Endothelial cell of umbilical vein (primary cell): Measurements from ENCODE around the gene GRID1. TPM values are rescaled to one million over a fixed set of nuclear protein-coding genes. Genes with fewer than 3 reads are reported as not detected.

Experiments
- BruUV-seq: library from RNA; stranded (reverse); fragments of 400-500 nt; replicated peaks from 2 replicates; lab custom pipeline; 2021; lab: Mats Ljungman, UMichigan
- CTCF ChIA-PET: fragments of 300-600, 350-600 bp; sonication (Branson Sonifier 250); formaldehyde crosslinking; loops from one replicate; lab custom pipeline; 2021; ENCODE audit warnings: antibody characterized with exemption, inconsistent platforms; lab: Charles Lee
- POLR2A ChIA-PET: fragments of 300-600, 350-600 bp; sonication (Branson Sonifier 250); formaldehyde crosslinking; loops from one replicate; lab custom pipeline; 2021; ENCODE audit warnings: antibody characterized with exemption, inconsistent platforms; lab: Charles Lee
- DNase-seq: peaks from one replicate; pipeline ENCODE4 v3.0.0-alpha.2; 2011; ENCODE audit warnings: low read depth, low spot score
- FAIRE-seq: peaks from 2 replicates; lab custom pipeline; 2011; peaks lifted over from hg19 to GRCh38; lab: Jason Lieb, UNC
- H2AFZ ChIP-seq: 2 replicates; pipeline ENCODE4 v1.6.0; 2012; ENCODE audit warnings: low read depth, low read length, control low read depth, inconsistent platforms
- H3K27ac ChIP-seq: 2 replicates; pipeline ENCODE4 v1.5.1; 2011; ENCODE audit warnings: low read depth, mild to moderate bottlenecking, control low read depth, low read length, moderate library complexity; ENCODE audit not compliant: insufficient read depth
- H3K27me3 ChIP-seq, 2 experiments: 2 replicates each; pipeline versions ENCODE4 v1.6.0 to v1.6.1; 2011; ENCODE audit warnings: low read length in 2 of 2, mixed read lengths in 1 of 2; ENCODE audit not compliant: control insufficient read depth in 2 of 2, insufficient read depth in 2 of 2
- H3K36me3 ChIP-seq, 2 experiments: 2 replicates in 1 of 2; 3 replicates in 1 of 2; pipeline ENCODE4 v1.5.1; 2011; ENCODE audit warnings: low read length in 2 of 2, mild to moderate bottlenecking in 1 of 2, moderate library complexity in 1 of 2; ENCODE audit not compliant: control insufficient read depth in 2 of 2, insufficient read depth in 2 of 2; ENCODE audit errors: extremely low read depth in 1 of 2
- H3K4me1 ChIP-seq: 3 replicates; pipeline ENCODE4 v1.5.1; 2011; ENCODE audit warnings: mild to moderate bottlenecking, low read length; ENCODE audit not compliant: control insufficient read depth, insufficient read depth; ENCODE audit errors: extremely low read depth
- H3K4me2 ChIP-seq: 2 replicates; pipeline ENCODE4 v1.6.1; 2011; ENCODE audit warnings: low read length, control low read depth, mixed read lengths; ENCODE audit not compliant: insufficient read depth
- H3K4me3 ChIP-seq, 3 experiments: fragments of 200-600 bp in 1 of 3; sonication (generic), shearing (Covaris generic) in 1 of 3; replicated peaks in 1 of 3; 2 replicates each; pipeline ENCODE4 v1.5.1; 2011 to 2016; ENCODE audit warnings: control low read depth in 3 of 3, low read length in 3 of 3, mild to moderate bottlenecking in 2 of 3, inconsistent platforms in 1 of 3, low read depth in 1 of 3, moderate library complexity in 1 of 3; ENCODE audit not compliant: insufficient read depth in 1 of 3
- H3K79me2 ChIP-seq: 2 replicates; pipeline ENCODE4 v1.6.0; 2012; ENCODE audit warnings: low read length, inconsistent platforms; ENCODE audit not compliant: control insufficient read depth, insufficient read depth
- H3K9ac ChIP-seq: replicated peaks from 2 replicates; pipeline ENCODE3; 2011; ENCODE audit warnings: low read length, control low read depth; ENCODE audit not compliant: insufficient read depth; ENCODE audit errors: extremely low read depth
- H3K9me1 ChIP-seq: replicated peaks from 3 replicates; pipeline ENCODE4 v1.6.0; 2011; ENCODE audit warnings: mild to moderate bottlenecking, low read length; ENCODE audit not compliant: control insufficient read depth, insufficient read depth; ENCODE audit errors: extremely low read depth
- H3K9me3 ChIP-seq: replicated peaks from 2 replicates; pipeline ENCODE4 v1.5.1; 2012; ENCODE audit warnings: low read length, inconsistent platforms; ENCODE audit not compliant: control insufficient read depth, insufficient read depth
- H4K20me1 ChIP-seq: replicated peaks from 2 replicates; pipeline ENCODE3; 2011; ENCODE audit warnings: mild to moderate bottlenecking, low read length; ENCODE audit not compliant: control insufficient read depth, insufficient read depth; ENCODE audit errors: extremely low read depth
- EZH2 ChIP-seq: IDR thresholded peaks from 2 replicates; pipeline ENCODE4 v1.6.1; 2012; ENCODE audit warnings: borderline replicate concordance, low read depth, mild to moderate bottlenecking, moderate library complexity, low read length, inconsistent platforms; ENCODE audit not compliant: severe bottlenecking
- FOS ChIP-seq: IDR thresholded peaks from 2 replicates; pipeline ENCODE4 v1.6.1; 2011; ENCODE audit warnings: mild to moderate bottlenecking, low read length, moderate library complexity, borderline replicate concordance; ENCODE audit not compliant: insufficient read depth
- JUN ChIP-seq: IDR thresholded peaks from 2 replicates; pipeline ENCODE4 v1.6.1; 2011; ENCODE audit warnings: borderline replicate concordance, low read depth; ENCODE audit not compliant: insufficient read length, insufficient read depth
- MYC ChIP-seq: IDR thresholded peaks from one replicate; pipeline ENCODE4 v1.6.1; 2011; ENCODE audit warnings: mild to moderate bottlenecking, low read depth, low read length
- POLR2A ChIP-seq: IDR thresholded peaks from 2 replicates; pipeline ENCODE4 v1.6.1; 2012; ENCODE audit warnings: low read depth, mild to moderate bottlenecking, control low read depth, low read length
- dilution Hi-C: fragments of 300-500 bp; cut with MboI; formaldehyde crosslinking; loops from one replicate; pipeline ENCODE4 v1.15.0; 2019; ENCODE audit warnings: low sequenced_read_pairs; ENCODE audit not compliant: extremely low pct_ligation_motif_present
- intact Hi-C: fragments of 100-400 bp; cut with micrococcal nuclease; formaldehyde crosslinking; loops from one replicate; pipeline ENCODE4 v1.10.0; 2022
- polyA plus RNA-seq, 4 experiments: library from polyadenylated mRNA; depleted of rRNA in 3 of 4; stranded (reverse) in 3 of 4; unstranded in 1 of 4; fragments of >200 nt; gene quantifications; 2 replicates each; pipeline versions ENCODE4 v1.2.1 to v1.2.3, GENCODE V29; 2011 to 2012; ENCODE audit warnings: missing spikeins in 1 of 4
- total RNA-seq: library from RNA; stranded (reverse); gene quantifications from 2 replicates; pipeline ENCODE4 v1.2.3, GENCODE V29; 2021
- TF ChIP-seq, protein P1 (sequence below): IDR thresholded peaks from 2 replicates; pipeline ENCODE4 v1.6.1; 2011; ENCODE audit not compliant: insufficient read depth, insufficient read length
- TF ChIP-seq, protein P2 (sequence below), 2 donors: IDR thresholded peaks; 1 replicate in 1 of 2; 2 replicates in 1 of 2; pipeline ENCODE4 v1.5.1; 2011; ENCODE audit warnings: low read length in 2 of 2, mild to moderate bottlenecking in 2 of 2, moderate library complexity in 2 of 2, control low read depth in 1 of 2, inconsistent platforms in 1 of 2, low read depth in 1 of 2; ENCODE audit not compliant: insufficient read depth in 1 of 2; ENCODE audit errors: extremely low read depth in 1 of 2

The GRID1 gene
- total and polyA plus RNA-seq, 2 donors (not counting 3 experiments of a cell fraction or from before 2014, with no cell fraction given) = not detected

DNA sequence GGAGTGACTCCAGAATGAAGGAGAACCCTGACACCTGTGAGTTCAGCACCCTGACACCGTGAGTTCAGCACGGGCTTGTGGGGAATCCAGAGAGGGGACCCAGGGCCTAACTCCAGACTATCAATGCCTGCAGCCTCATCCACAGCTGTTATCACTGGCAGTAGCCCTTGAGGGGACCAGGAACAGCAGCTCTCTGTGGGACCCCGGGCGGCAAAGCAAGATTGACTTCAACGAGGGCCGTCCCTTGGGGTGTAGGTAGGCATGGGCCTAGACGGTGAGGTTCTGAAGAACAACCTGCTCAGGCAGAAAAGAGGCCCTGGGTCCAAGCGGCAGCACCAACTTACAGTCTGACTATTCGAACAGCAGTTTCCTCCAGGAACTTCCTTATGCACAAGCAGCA is 8.9 kb downstream of the GRID1 start:
- no peaks in the 10 kb centered on the region for H3K9me3 ChIP-seq
- FAIRE-seq (no peak), DNase-seq (no peak)
- no peak overlapping the region for H2AFZ ChIP-seq
- intact Hi-C loops = no loop called here
- CTCF ChIA-PET = interaction anchor here (1.1 kb wide), 1 partner anchor 9 kb away, joined by 3 read pairs; no protein-coding TSS in a partner anchor
- no peaks in the 10 kb centered on the region for H4K20me1 ChIP-seq
- H3K79me2 ChIP-seq = no peaks in the 10 kb centered on the region
- dilution Hi-C loops = no loop called here
- no peaks in the 10 kb centered on the region for H3K36me3 ChIP-seq
- no peak overlapping the region for H3K4me2 ChIP-seq
- no peak overlapping the region for H3K4me3 ChIP-seq
- BruUV-seq = no TSS peak
- TF ChIP-seq, protein P1, sequence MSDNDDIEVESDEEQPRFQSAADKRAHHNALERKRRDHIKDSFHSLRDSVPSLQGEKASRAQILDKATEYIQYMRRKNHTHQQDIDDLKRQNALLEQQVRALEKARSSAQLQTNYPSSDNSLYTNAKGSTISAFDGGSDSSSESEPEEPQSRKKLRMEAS = no peak
- TF ChIP-seq JUN (no peak), MYC (no peak), EZH2 (no peak), FOS (no peak), POLR2A (no peak)
- TF ChIP-seq, protein P2, sequence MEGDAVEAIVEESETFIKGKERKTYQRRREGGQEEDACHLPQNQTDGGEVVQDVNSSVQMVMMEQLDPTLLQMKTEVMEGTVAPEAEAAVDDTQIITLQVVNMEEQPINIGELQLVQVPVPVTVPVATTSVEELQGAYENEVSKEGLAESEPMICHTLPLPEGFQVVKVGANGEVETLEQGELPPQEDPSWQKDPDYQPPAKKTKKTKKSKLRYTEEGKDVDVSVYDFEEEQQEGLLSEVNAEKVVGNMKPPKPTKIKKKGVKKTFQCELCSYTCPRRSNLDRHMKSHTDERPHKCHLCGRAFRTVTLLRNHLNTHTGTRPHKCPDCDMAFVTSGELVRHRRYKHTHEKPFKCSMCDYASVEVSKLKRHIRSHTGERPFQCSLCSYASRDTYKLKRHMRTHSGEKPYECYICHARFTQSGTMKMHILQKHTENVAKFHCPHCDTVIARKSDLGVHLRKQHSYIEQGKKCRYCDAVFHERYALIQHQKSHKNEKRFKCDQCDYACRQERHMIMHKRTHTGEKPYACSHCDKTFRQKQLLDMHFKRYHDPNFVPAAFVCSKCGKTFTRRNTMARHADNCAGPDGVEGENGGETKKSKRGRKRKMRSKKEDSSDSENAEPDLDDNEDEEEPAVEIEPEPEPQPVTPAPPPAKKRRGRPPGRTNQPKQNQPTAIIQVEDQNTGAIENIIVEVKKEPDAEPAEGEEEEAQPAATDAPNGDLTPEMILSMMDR (IDR thresholded peaks at IDR 0.05; ENCODE audit: extremely low read depth in 1 of 2, insufficient read depth in 1 of 2, low read depth in 1 of 2, low read length in 2 of 2) = no peak
- POLR2A ChIA-PET = no interaction called here
- no peaks in the 10 kb centered on the region for H3K4me1 ChIP-seq
- no peak overlapping the region for H3K27ac ChIP-seq
- H3K9ac ChIP-seq = no peak overlapping the region
- no peaks in the 10 kb centered on the region for H3K9me1 ChIP-seq
- peaks cover 8 to 9% of the 10 kb centered on the region in 2 experiments for H3K27me3 ChIP-seq
